PFSK-1 (cell line): ENCODE measurements around the gene DSEL.

Experiments
- POLR2AphosphoS5 ChIP-seq: IDR thresholded peaks from 2 replicates; pipeline ENCODE4 v1.6.1; 2012; ENCODE audit warnings: low read depth, mild to moderate bottlenecking, control low read depth, low read length, moderate library complexity
- REST ChIP-seq, 2 experiments: IDR thresholded peaks; 2 replicates each; pipeline versions ENCODE4 v1.6.1 to v1.8.0; 2011 to 2012; ENCODE audit warnings: low read depth in 2 of 2, low read length in 2 of 2, control low read depth in 1 of 2, inconsistent platforms in 1 of 2, mild to moderate bottlenecking in 1 of 2, moderate library complexity in 1 of 2; ENCODE audit not compliant: insufficient read depth in 1 of 2
- SIN3A ChIP-seq: IDR thresholded peaks from 2 replicates; pipeline ENCODE4 v1.6.1; 2012; ENCODE audit warnings: mild to moderate bottlenecking, low read length, moderate library complexity, borderline replicate concordance; ENCODE audit not compliant: insufficient read depth
- TAF1 ChIP-seq: IDR thresholded peaks from 2 replicates; pipeline ENCODE4 v1.6.1; 2012; ENCODE audit warnings: low read length, control low read depth, borderline replicate concordance; ENCODE audit not compliant: insufficient read depth

- TF ChIP-seq TAF1 (no peak), REST (IDR thresholded peaks at IDR 0.05; ENCODE audit: insufficient read depth in 1 of 2, low read depth in 2 of 2, low read length in 2 of 2) (no peak), SIN3A (no peak), POLR2AphosphoS5 (no peak)
Observed at GRCh38 chr18:67520351-67520921, 3.9 kb upstream of the DSEL start.
